ENCODE data around the gene IVL.

IVL gene

GRCh38 chr1:152907686-152908601 lies at the start of gene IVL:
TSS of gene IVL (plus strand) at chr1:152908546. CDS start at chr1:152909798, 1,252 bp downstream.
- H3K27ac ChIP-seq, result peak within 1 kb of the TSS; percentile 53
- CTCF ChIA-PET, result interaction anchor here (0.7 to 0.8 kb wide), 2 partner anchors 10 to 72 kb away, joined by 5 to 6 read pairs; no protein-coding TSS in a partner anchor
- POLR2A ChIA-PET (ENCODE audit: low non-redundant PET), result interaction anchor here (0.6 kb wide), 1 partner anchor 400 kb away, joined by 3 read pairs; no protein-coding TSS in a partner anchor
- TF ChIP-seq CTCF (conservative IDR thresholded peaks at IDR 0.05; ENCODE audit: low read depth), result no peak
- peak; percentile 76 for DNase-seq (ENCODE audit: low spot score)

- no peak within 1 kb of the TSS for H3K27ac ChIP-seq
- ChIA-PET CTCF (no interaction called here), POLR2A (ENCODE audit: low non-redundant PET) (no interaction called here)
- TF ChIP-seq CTCF (conservative IDR thresholded peaks at IDR 0.05; ENCODE audit: low read depth), result no peak
- DNase-seq (ENCODE audit: low spot score), result no peak
These were observed 48.6 kb upstream of the IVL start, which contains the start of gene LCE7A for GRCh38 chr1:152859696-152860095. TSS of gene LCE7A (plus strand) at chr1:152859996. CDS start at chr1:152860698, 702 bp downstream.

GRCh38 chr1:152860129-152860528 lies 48.2 kb upstream of the IVL start:
- DNase-seq (ENCODE audit: low spot score), result no peak
- POLR2A ChIA-PET (ENCODE audit: low non-redundant PET), result no interaction called here
- TF ChIP-seq CTCF (conservative IDR thresholded peaks at IDR 0.05; ENCODE audit: low read depth), result no peak
- CTCF ChIA-PET, result no interaction called here
- no peak overlapping the region for H3K27ac ChIP-seq

- no peak for DNase-seq (ENCODE audit: low spot score)
- no peak for TF ChIP-seq CTCF (conservative IDR thresholded peaks at IDR 0.05; ENCODE audit: low read depth)
- ChIA-PET POLR2A (ENCODE audit: low non-redundant PET) (no interaction called here), CTCF (interaction anchor here (0.6 kb wide), 1 partner anchor 364 kb away, joined by 3 read pairs; no protein-coding TSS in a partner anchor)
- H3K27ac ChIP-seq, result no peak overlapping the region
These were observed 47.0 kb upstream of the IVL start for GRCh38 chr1:152861374-152861773.

- ChIA-PET CTCF (no interaction called here), POLR2A (ENCODE audit: low non-redundant PET) (no interaction called here)
- no peak for TF ChIP-seq CTCF (conservative IDR thresholded peaks at IDR 0.05; ENCODE audit: low read depth)
These were observed 43.9 kb upstream of the IVL start for GRCh38 chr1:152864443-152864842.

GRCh38 chr1:152866321-152866720 lies 42.0 kb upstream of the IVL start:
- TF ChIP-seq CTCF (conservative IDR thresholded peaks at IDR 0.05; ENCODE audit: low read depth), result no peak
- ChIA-PET POLR2A (ENCODE audit: low non-redundant PET) (no interaction called here), CTCF (interaction anchor here (0.5 to 0.7 kb wide), 2 partner anchors 212 to 239 kb away, joined by 3 to 6 read pairs; no protein-coding TSS in a partner anchor)
- no peak for DNase-seq (ENCODE audit: low spot score)
- no peak overlapping the region for H3K27ac ChIP-seq

More at GRCh38 chr1:152864443-152864842, 43.9 kb upstream of the IVL start:
- H3K27ac ChIP-seq, result no peak overlapping the region
- DNase-seq (ENCODE audit: low spot score), result no peak
